Hindlimb muscle (tissue), 1 donor: ENCODE results near the gene EHMT2. TPM values are rescaled to one million over a fixed set of nuclear protein-coding genes. Genes with fewer than 3 reads are reported as not detected.
"Not testable (repeated sequence)": the region's sequence is repeated elsewhere in the genome, so short reads cannot be mapped to it uniquely, and the experiment has no call there.

Source experiments
- DNase-seq: peaks from one replicate; pipeline ENCODE4 v3.0.0-alpha.2; 2013
- polyA plus RNA-seq: library from polyadenylated mRNA; unstranded; fragments of 120-200 nt; gene quantifications from one replicate; pipeline ENCODE4 v1.2.1, GENCODE V29; 2013; ENCODE audit not compliant: insufficient read length

The EHMT2 gene
- polyA plus RNA-seq, 1 donor: 33.6 TPM

GRCh38 chr6:31911826-31912585 is 14.5 kb upstream of the EHMT2 start:
- DNase-seq: no peak

DNA sequence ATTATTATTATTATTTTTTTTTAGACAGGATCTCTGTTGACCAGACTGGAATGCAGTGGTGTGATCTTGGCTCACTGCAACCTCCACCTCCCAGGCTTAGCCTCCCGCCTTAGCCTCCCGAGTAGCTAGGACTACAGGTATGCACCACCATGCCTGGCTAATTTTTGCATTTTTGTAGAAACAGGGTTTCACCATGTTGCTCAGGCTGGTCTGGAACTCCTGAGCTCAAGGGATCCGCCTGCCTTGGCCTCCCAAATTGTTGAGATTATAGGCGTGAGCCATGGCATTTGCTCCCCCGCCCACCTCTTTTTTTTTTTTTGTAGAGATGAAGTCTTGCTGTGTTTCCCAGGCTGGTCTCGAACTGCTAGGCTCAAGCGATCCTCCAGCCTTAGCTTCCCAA is 11.8 kb upstream of the EHMT2 start:
- not testable (repeated sequence) for DNase-seq

DNA sequence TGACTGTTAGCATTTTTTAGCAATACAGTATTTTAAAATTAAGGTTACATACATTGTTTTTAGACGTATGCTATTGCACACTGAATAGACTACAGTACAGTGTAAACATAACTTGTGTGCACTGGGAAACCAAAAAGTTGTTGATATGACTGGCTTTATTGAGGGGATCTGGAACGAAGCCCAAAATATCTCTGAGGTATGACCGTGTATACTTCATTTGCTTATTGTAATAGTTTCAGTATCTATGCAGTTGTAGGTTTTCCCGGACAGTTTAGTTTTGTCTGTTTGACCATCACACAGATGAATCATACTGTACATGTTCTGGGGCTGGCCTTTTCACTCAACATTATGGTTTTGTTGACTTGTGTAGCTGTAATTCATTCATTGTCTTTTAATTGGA is 11.3 kb upstream of the EHMT2 start:
- DNase-seq: no peak

- not testable (repeated sequence) for DNase-seq
Observed at GRCh38 chr6:31908255-31908654, 10.8 kb upstream of the EHMT2 start.

DNA sequence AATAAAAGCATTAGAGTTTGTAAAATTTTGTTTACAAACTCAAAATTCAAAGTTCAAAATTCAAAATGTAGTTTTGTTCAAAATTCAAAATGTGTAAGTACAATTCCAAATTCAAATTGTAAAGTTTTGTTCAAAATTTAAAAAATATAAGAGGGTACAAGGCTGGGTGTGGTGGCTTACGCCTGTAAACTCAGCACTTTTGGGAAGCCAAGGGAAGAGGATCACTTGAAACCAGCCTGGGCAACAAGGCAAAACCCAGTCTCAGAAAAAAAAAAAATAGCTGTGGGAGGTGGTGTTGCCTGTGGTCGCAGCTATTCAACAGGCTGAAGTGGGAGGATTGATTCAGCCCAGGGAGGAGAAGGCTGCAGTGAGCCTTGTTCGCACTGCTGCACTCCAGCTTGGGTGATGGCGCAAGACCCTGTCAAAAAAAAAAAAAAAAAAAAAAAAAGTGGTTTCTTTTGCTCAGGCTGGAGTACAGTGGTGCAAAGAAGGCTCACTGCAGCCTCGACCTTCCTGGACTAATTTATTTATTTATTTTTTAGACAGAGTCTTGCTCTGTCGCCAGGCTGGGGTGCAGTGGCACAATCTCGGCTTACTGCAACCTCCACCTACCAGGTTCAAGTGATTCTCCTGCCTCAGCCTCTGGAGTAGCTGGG is 9.8 kb upstream of the EHMT2 start:
- no peak for DNase-seq

DNA sequence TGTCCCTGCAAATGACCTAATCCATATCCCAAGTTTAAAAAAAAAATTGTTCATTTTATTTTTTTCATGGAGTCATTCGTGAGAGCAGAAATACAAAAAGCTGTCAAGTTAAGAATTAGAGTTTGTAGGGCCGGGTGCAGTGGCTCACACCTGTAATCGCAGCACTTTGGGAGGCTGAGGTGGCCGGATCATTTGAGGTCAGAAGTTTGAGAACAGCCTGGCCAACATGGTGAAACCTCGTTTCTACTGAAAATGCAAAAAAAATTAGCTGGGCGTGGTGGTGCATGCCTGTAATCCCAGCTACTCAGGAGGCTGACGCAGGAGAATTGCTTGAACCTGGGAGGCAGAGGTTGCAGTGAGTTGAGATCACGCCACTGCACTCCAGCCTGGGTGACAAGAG is 9.2 kb upstream of the EHMT2 start:
- not testable (repeated sequence) for DNase-seq

DNA sequence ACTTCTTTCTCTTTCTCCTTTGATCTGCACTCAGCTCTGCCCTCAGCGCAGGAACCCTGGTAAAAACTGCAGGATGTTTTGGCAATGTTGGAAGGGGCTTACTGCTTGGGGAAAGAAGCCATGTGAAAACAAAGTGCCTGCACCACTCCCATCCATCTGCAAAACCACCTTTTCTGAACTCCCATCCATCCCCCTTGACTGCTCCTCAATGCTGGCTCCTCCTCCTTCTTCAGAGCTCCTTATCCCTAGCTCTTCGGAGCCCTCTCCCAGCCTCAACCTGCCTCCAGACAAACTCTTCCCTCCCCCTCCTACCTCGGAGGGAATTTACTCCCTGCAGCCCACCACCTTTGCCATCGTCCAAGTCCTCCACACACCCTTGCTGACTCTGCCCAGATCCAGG is 8.6 kb upstream of the EHMT2 start:
- DNase-seq: no peak

GRCh38 chr6:31905041-31905440 is 7.5 kb upstream of the EHMT2 start:
- no peak for DNase-seq

- no peak for DNase-seq
Observed at GRCh38 chr6:31903957-31904356, 6.5 kb upstream of the EHMT2 start.

DNA sequence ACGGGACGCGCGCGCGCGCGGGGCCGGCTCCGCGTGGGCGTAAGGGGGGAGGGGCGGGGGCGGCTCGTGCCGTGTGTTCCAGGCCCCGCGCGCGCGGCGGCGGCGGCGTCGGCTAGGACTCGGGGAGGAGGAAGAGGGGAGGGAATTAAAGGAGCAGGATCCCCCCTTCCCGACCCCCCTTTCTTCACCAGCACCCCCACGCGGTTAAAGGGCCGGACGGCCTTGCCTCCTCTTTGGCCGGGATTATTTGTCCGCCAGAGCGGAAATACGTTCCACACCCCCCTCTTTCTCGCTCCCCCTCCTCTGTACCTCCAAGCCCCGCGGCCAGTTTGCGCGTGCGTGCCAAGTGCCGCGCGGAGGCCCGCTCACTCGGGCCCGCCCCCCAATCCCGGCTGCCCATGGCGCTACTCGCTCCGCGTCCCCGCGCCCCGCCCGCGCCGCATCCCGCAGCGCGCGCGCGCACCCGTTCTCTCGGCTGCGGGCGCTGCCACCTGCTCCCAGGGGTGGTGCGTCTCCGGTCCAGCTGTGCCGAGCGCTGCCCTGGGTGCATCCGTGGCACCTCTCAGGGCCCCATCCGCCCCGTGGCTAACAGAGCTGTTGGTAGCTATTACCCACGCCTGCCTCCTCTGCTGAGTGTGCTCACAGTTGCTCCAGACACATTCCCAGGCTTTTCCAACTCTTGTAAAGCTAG is 4.6 kb upstream of the EHMT2 start, which contains the start of gene ZBTB12:
TSS of gene ZBTB12 (minus strand) at position 134 of the 691 bp plus-strand sequence. CDS start 781 bp downstream, outside the sequence.
- peak; percentile 97 for DNase-seq

DNA sequence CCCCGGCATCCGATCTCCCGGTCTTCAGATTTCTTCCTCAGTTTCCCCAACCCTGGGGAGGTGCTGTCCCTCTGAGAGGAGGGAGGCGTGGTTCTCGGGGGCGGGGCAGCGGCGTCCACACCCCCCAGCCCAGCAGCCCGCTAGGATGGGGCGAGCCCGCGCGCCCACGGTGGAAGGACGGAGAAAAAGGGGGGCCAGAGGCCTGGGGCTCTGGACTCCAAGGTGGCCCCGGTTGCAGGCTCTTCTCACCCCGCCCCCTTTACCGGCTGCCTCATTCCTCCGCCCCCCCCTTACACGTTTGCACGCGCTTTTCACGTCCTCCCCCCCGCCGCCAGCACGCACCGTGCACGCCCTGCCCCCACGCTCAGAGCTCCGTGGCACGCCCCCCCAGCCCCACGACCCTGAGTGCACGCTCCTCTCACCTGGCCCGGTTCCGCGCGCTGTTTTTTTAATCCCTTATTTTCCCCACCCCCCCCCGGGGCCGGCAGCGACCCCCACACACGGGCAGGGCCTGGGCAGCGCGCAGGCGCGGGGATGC is 4.0 kb upstream of the EHMT2 start:
- peak; percentile 58 for DNase-seq

- DNase-seq: no peak
Observed at GRCh38 chr6:31900917-31901414, 3.5 kb upstream of the EHMT2 start.

GRCh38 chr6:31899882-31900722 is 2.6 kb upstream of the EHMT2 start:
- DNase-seq: no peak

GRCh38 chr6:31899215-31899614 is 1.7 kb upstream of the EHMT2 start:
- no peak for DNase-seq

DNA sequence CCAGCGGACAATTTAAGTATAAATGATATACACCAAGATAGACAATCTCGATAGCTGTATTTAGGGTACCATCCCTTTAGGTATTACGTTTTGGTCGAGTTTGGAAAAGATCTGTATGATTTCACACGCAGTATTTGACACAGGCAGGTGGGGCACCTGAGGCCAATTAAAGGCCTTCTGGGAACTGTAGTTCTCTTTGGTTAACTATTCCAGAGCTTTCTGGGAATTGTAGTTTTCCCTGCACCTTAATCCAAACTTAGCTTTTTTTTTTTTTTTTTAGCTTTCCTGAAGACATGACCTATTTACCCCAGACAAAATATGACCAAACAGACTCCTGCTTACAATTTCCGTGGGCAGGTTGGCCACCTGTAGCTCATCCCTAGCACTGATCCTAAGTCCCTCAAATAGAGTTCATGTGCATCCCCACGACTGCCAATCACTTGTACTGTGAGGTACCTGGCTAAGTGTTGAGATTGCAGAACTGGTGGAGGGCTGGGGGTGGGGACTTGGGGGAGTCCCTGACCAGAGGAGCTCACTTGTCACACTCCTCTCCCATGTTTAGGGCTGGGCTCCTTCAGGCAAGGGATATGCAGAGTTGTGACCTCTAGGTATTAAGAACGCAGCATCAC is 999 bp upstream of the EHMT2 start:
- DNase-seq: peak; percentile 38

- DNase-seq: no peak
Observed at GRCh38 chr6:31896856-31897611, 464 bp downstream of the EHMT2 start.

GRCh38 chr6:31896493-31896855 is 1.0 kb downstream of the EHMT2 start:
- DNase-seq: no peak

GRCh38 chr6:31892821-31893220 is 4.7 kb downstream of the EHMT2 start:
- DNase-seq: no peak

GRCh38 chr6:31889331-31889972 is 8.0 kb downstream of the EHMT2 start:
- DNase-seq: no peak
